Inflammatory macrophage (primary cell): Measurements from ENCODE around the gene GAPT.
"Not testable (repeated sequence)": the region's sequence is repeated elsewhere in the genome, so short reads cannot be mapped to it uniquely, and the experiment has no call there.

Source experiments
- DNase-seq, 2 donors: peaks; one replicate each; pipeline ENCODE4 v3.0.0-alpha.2; 2020 to 2022

Gene GAPT

DNA sequence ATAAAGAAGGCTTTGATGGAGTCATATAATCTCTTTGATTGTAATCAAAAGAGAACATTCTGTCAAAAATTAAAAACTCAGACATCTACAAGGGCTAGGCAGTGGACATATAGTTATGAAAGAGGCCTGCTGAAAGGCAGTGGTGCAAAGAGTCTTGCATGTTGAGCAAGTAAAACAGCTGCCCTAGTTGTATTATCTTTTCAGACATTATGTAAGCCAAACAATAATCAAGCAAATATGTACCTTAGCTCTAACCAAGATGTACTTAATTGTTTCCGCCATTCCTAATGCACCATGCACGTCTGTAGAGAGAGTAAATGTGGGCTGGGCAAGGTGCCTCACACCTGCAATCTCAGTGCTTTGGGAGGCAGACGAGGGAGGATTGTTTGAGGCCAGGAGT is 14.3 kb downstream of the GAPT start:
- DNase-seq, result peak; percentile 44 to 45

DNA sequence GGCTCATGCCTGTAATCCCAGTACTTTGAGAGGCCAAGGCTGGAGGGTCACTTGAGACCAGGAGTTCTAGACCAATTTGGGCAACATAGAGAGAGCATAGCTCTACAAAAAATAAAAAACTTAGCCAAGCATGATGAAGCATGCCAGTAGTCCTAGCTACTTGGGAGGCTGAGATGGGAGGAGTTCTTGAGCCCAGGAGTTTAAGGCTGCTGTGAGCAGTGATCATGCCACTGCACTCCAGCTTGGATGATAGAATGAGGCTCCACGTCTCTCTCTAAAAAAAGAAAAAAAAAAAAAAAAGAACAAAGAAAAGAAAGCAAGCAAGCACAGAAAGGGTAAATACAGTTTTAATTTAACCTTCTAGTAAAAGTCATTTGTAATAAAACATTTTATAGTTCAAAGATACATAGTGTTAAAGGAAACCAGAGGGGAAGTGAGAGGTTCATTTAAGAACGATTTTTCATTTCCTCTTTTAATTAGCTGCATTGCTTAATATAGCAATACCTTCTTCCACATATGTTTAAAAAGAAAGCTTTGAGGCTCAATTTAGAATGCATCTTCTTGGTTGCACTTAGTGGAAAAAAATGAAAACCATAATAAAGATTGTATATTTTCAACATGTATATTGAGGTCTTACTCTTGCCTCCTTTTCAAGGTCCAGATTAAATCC is 14.9 kb downstream of the GAPT start:
- DNase-seq, result peak in 1 of 2 donors; percentile 67

DNA sequence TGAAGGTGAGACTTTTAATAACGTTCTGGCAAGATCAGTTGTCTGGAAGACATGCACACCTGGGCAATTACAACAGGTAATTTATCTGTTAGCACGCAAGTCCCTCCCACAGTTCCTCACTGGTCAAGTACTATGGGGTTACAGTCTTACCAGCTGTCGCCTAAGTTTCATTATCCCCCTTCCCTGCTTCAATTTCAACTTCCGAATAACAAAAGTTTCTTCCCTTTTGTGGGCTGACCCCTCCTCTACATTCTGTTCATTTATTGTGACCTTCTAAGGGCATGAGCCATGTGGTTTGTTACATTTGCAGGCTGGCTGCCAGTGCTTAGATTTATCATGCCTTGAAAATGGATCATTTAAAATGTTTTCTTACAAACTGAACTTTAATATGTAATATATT is 16.5 kb downstream of the GAPT start:
- DNase-seq, result peak in 1 of 2 donors; percentile 42

DNA sequence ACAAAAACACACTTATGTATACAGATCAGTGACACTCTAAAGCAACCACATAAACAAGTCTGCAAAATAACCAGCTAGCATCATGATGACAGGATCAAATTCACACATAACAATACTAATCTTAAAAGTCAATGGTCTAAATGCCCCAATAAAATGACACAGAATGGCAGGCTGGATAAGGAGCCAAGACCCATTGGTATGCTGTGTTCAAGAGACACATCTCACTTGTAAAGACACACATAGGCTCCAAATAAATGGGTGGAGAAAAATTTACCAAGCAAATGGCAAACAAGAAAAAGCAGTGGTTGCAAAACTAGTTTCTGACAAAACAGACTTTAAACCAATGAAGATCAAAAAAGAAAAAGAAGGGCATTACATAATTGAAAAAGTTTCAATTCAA is 26.0 kb downstream of the GAPT start:
- no peak for DNase-seq

GRCh38 chr5:58523956-58524355 is 32.7 kb downstream of the GAPT start:
- DNase-seq, result no peak

DNA sequence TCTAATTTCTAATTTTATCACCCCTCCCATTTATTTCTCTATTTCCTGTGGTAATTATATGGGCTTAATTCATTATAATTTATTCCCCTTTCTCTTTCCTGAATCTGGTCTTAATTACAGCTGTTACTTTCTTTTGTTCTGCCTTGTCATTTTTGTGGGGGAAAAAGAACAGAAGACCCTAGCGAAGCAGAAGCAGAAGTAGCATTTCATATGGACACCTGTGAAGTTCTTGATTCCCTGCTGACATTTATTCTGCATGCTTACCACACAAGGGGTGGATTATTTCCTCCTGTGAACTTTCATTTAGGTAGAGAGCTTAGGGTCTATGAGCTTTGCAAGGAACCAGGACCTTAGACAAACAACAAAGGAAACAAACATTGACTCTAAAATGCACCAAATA is 33.3 kb downstream of the GAPT start:
- no peak for DNase-seq

DNA sequence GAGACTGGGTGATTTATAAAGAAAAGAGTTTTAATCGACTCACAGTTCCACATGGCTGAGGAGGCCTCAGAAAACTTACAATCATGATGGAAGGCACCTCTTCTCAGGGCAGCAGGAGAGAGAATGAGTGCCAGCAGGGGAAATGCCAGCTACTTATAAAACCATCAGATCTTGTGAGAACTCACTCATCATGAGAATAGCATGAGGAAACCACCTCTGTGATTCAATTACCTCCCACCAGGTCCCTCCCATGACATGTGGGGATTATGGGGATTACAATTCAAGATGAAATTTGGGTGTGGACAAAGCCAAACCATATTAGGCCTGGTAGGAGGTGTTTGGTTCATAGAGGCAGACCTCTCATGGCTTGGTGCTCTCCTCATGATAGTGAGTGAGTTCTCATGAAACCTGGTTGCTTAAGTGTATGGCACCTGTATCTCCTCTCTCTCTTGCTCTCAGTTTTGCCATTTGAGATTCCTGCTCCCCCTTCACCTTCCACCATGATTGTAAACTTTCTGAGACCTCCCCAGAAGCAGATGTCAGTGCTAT is 39.8 kb downstream of the GAPT start:
- DNase-seq, result no peak

- DNase-seq, result not testable (repeated sequence)
Observed at GRCh38 chr5:58541935-58542334, 50.7 kb downstream of the GAPT start.

- no peak for DNase-seq
Observed at GRCh38 chr5:58542709-58543108, 51.5 kb downstream of the GAPT start.

DNA sequence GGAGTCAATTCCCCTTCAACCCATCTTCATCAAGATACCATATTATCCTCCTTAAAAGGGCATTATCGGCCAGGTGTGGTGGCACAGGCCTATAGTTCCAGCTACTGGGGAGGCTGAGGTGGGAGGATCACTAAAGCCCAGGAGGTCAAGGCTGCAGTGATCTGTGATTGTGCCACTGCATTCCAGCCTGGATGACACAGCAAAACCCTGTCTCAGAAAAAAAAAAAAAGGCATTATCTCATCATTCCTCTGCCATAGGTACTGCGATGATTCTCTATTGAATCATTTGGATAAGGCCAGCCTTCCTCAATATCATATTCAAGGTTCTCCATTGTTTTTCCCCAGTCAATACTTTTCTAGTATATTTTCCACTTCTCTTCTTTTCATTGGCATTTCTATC is 52.5 kb downstream of the GAPT start:
- DNase-seq, result peak in 1 of 2 donors; percentile 30

DNA sequence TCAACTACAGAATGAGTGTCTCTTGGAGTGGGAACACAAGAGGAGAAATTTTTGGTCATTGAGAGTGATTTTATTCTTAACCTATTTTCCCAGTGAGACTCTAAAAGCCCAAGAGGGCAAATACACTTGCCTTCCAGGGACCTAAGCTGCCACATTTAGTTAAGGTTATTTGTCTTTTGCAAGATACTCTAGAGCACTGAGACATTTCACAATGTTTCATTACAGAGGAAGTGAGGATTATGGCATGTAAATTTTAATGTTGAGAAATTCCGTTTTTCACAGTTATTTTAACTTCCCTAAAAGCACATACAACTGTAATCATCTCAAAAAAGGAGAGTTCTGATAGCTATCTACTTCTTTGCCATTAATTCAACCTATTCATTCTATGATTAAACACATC is 53.0 kb downstream of the GAPT start:
- DNase-seq, result peak; percentile 58 to 96

DNA sequence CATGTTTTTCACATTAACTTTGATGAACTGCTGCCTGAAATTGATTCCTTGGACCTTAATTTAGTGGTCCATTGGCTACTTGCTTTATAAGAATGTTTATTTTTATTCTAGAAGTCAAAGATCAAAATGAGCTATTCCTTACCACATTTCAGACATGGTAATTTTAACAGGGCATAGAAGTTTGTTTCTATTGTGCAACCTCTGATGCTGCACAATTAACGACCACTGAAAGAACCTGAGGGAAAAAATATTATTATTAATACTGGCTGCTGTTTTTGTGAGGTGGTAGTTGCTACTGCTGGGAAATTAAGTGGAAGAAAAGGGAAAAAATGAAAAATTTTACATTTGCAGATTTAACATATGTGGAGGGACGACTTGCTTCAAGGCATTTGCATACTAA is 53.7 kb downstream of the GAPT start:
- no peak for DNase-seq

GRCh38 chr5:58545912-58546311 is 54.7 kb downstream of the GAPT start:
- peak; percentile 70 to 74 for DNase-seq
